Left colon (tissue), 2 donors: ENCODE results near the gene CRIP1. TPM values are rescaled to one million over a fixed set of nuclear protein-coding genes. Genes with fewer than 3 reads are reported as not detected.

Source experiments
- ATAC-seq: fragments of 200-7000 bp; cut with Tn5 transposase; one replicate; pipeline ENCODE4 v1.9.1; 2020; ENCODE audit warnings: mild to moderate bottlenecking, moderate library complexity
- DNase-seq, 2 donors: peaks; one replicate each; pipeline ENCODE4 v3.0.0-alpha.2; 2020
- intact Hi-C, 2 donors: fragments of 100-400 bp; cut with DNase I in 1 of 2; cut with micrococcal nuclease in 1 of 2; formaldehyde crosslinking; loops; one replicate each; pipeline versions ENCODE4 v1.11.2 to v1.14.0; 2022; cut with DNase I, micrococcal nuclease
- total RNA-seq, 2 donors: library from RNA; stranded (reverse); fragmentation: NEBNext Ultra II Directional; extraction: Animal tissue kit (Norgen Biotek cat#: 25700); gene quantifications; one replicate each; pipeline ENCODE4 v1.2.1, GENCODE V29; 2021
- donor health status: DM: no; HTN: no; CAD: no.
- donor health status: DM: yes; HTN: yes; CAD: no.

Gene CRIP1
- total RNA-seq, 2 donors from 2014 or later, result 86.8 to 222 TPM

- intact Hi-C loops, result no loop called here
- ATAC-seq (no peak), DNase-seq (no peak)
These were observed 37.2 kb upstream of the CRIP1 start for GRCh38 chr14:105449276-105450122.

DNA sequence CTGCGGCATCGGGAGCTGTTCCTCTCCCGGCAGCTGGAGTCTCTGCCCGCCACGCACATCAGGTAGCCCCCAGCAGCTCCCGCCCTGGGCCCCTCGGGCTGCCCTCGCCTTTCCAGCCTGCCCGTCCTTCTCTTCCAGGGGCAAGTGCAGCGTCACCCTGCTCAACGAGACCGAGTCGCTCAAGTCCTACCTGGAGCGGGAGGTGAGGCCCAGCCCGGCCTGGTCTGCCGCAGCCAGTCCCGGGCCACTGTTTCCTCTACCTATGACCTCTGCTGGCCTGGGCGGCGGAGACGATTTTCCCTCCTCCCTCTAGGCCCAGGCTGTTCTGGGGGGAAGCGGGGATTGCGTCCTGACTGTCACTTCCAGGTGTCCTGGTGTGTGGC lies 36.6 kb upstream of the CRIP1 start:
- DNase-seq (no peak), ATAC-seq (no peak)
- intact Hi-C loops, result no loop called here

DNA sequence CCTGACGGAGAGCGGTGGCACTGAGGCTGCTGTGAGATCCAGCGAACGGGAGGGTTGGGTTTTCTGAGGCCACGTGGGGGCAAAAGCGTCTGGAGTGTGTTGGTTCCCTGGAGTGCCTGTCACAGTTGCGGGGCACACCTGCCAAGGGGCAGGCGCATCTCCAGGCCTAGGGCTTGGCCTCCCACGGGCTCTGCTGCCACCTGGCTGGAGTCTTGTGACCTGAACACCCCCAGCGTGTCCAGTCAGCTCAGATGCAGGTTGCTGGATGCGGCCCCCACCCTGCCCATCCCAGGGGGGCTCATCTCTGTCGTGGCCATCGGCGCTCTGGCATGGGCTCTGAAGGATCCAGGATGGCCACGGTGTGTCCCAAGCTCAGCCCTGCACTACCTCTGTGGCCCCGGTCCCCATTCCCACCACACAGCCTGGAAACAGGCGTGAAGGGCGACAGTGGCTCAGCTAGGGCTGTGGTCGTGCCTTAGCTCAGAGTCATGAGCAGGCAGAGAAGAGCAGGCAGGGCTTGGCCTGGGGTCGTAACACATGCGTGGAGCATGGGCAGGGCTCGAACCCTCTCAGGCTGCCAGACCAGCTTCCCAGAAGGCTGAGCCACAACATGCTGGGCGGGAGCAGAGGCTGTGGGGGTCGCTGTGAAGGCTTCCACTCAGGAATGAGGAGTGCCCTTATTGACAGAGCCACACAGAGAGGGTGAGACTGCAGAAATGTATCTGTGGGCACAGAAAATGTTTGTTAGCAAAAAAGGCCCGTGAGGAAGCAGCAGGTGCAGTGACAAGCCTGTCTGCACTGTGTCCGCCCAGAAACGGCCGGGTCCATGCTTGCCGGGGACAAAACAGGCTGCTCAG lies 35.6 kb upstream of the CRIP1 start:
- ATAC-seq (no peak), DNase-seq (no peak)
- intact Hi-C loops, result no loop called here

- ATAC-seq (no peak), DNase-seq (no peak)
- intact Hi-C loops, result no loop called here
These were observed 33.7 kb upstream of the CRIP1 start for GRCh38 chr14:105452963-105453362.

GRCh38 chr14:105453847-105454246 lies 32.8 kb upstream of the CRIP1 start:
- intact Hi-C loops, result no loop called here
- DNase-seq (no peak), ATAC-seq (no peak)

DNA sequence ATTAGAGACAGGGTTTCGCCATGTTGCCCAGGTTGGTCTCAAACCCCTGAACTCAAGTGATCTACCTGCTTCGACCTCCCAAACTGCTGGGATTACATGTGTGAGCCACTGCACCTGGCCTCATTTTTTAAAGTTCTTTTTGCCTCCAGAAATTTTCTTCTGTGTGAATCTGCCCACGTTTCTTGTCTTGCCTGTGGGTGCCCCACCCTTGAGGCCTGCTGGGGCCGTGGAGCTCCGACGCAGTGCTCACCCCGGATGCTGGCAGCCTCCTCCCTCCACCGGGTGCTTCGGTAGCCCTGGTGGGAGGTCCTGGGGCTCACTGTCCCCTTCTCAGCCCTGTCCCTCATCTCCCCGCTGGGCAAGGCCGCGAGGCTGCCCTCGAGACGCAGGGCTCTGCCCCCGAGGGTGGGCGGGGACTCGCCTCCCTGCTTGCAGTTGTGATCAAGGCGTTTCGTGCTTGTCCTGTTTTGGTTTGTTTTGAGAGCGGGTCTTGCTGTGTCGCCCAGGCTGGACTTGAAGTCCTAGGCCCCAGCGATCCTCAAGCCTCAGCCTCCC lies 31.5 kb upstream of the CRIP1 start:
- ATAC-seq (no peak), DNase-seq (no peak)
- intact Hi-C loops, result no loop called here

- intact Hi-C loops, result no loop called here
- ATAC-seq (peak; percentile 48), DNase-seq (no peak)
These were observed 30.7 kb upstream of the CRIP1 start for GRCh38 chr14:105455766-105456660.

- intact Hi-C loops, result no loop called here
- ATAC-seq (no peak), DNase-seq (no peak)
These were observed 29.7 kb upstream of the CRIP1 start for GRCh38 chr14:105456736-105457617.

GRCh38 chr14:105458010-105458409 lies 28.7 kb upstream of the CRIP1 start:
- intact Hi-C loops, result no loop called here
- DNase-seq (no peak), ATAC-seq (no peak)

DNA sequence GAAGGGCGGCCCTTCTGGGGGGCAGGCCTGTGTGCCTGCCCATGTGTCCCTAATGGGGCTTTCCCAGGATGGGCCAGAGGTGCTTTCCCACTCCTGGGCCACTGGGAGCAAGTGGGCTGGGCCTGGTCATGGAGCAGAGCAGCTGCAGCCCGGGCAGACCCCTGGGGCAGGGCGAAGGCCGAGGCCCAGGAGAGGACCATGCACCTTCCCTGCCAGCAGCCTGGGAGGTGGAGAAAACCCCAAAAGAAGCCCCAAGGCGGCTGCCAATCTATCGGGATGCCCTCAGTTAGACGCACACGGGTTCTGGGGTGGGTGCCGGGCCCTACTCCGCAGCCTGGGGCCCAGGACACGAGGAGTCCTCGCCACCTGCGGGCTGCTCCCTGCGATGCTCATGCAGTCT lies 28.1 kb upstream of the CRIP1 start:
- ATAC-seq (no peak), DNase-seq (no peak)
- intact Hi-C loops, result no loop called here

DNA sequence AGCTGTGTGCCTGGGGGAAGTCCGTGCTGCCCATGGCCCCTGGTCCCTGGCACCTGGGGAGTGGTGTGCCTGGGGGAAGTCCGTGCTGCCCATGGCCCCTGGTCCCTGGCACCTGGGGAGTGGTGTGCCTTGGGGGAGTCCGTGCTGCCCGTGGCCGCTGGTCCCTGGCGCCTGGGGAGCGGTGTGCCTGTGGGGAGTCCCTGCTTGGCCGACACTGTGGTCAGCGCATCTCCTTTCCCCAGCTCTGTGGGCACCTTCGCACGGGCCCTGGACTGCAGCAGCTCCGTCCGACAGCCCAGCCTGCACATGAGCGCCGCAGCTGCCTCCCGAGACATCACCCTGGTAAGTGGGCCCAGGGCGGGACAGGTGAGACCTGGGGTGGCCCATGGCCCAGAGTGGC lies 26.6 kb upstream of the CRIP1 start:
- intact Hi-C loops, result loop anchor here in 1 of 2 donors (10.0 kb wide), 1 partner anchor 45 kb away; the partner anchor contains the start of gene MTA1
- DNase-seq (no peak), ATAC-seq (no peak)

DNA sequence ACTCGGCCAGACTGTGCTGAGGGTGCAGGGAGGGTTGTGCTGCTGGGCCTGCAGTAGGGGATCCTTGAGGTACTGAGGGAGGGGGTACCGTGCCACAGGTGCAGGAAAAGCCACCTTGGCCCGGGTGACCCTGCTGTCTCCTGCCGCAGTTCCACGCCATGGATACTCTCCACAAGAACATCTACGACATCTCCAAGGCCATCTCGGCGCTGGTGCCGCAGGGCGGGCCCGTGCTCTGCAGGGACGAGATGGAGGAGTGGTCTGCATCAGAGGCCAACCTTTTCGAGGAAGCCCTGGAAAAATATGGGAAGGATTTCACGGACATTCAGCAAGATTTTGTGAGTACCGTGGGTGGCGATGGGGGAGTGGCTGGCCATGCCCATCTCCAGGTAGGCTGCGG lies 26.1 kb upstream of the CRIP1 start:
- DNase-seq (no peak), ATAC-seq (no peak)
- intact Hi-C loops, result loop anchor here in 1 of 2 donors (10.0 kb wide), 1 partner anchor 46 kb away; the partner anchor contains the start of gene MTA1

DNA sequence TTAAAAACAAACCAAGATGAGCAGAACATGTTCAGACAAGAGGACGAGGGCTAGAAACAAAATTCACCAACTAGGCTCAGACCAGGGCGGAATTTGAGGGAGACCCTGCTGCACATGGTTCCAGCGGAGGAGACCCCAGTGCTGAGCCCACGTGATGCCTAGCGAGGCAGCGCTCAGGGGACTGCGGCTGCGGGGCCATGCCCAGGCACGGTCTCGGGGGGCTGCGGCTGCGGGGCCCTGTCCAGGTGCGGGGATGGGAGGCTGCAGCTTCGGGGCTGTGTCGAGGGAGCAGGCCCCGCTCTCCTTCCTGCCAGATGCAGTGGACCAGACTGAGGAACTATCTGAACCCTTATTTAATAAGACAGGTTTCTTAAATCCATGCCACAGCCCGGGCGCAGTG lies 24.8 kb upstream of the CRIP1 start:
- DNase-seq (no peak), ATAC-seq (no peak)
- intact Hi-C loops, result loop anchor here in 1 of 2 donors (10.0 kb wide), 1 partner anchor 47 kb away; the partner anchor contains the start of gene MTA1

- no peak for ATAC-seq
- no peak for DNase-seq
- intact Hi-C loops, result loop anchor here in 1 of 2 donors (10.0 kb wide), 1 partner anchor 50 kb away; the partner anchor contains the start of gene MTA1
These were observed 22.2 kb upstream of the CRIP1 start for GRCh38 chr14:105464501-105464900.

DNA sequence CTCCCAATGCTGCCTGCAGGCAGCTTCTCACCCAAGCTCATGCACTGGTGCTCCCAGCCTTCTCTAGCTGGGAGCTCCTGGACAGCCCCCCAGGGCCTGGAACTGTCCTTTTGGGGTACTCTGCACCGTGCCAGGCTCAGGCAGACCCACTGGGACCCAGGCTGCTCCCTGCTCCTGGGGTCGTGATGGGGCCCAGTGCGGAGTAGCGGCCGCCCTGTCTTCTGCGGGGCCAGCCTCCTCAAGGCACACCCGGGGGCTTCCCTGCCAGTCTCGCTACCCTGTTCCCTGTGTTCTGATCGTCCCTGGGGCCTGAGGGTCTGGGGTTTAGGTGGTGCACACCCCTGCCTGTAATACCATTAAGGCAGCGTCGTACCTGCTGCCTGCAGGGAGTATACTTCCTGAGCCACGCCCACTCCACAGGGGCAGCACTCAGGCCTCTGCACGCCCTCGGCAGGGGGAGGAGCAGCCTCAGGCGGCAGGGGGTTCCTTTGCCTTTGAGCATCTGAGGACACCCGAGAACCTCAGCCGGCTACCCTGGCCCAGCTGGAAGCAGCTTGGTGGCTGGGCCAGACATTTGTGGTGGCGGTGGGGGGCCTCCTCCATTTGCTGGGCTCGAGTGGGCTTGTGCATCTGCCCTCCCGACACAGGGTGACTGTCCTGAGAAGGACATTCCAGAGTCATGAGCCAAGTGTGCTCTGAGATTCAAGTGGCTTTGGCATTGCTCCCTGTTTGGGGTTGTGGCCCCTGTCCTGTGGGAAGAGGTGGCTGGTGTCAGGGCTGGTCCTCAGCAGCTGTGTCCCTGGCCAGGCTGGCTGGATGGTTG lies 21.3 kb upstream of the CRIP1 start:
- no peak for ATAC-seq
- intact Hi-C loops, result loop anchor here in 1 of 2 donors (10.0 kb wide), 1 partner anchor 51 kb away; the partner anchor contains the start of gene MTA1
- DNase-seq, result no peak

DNA sequence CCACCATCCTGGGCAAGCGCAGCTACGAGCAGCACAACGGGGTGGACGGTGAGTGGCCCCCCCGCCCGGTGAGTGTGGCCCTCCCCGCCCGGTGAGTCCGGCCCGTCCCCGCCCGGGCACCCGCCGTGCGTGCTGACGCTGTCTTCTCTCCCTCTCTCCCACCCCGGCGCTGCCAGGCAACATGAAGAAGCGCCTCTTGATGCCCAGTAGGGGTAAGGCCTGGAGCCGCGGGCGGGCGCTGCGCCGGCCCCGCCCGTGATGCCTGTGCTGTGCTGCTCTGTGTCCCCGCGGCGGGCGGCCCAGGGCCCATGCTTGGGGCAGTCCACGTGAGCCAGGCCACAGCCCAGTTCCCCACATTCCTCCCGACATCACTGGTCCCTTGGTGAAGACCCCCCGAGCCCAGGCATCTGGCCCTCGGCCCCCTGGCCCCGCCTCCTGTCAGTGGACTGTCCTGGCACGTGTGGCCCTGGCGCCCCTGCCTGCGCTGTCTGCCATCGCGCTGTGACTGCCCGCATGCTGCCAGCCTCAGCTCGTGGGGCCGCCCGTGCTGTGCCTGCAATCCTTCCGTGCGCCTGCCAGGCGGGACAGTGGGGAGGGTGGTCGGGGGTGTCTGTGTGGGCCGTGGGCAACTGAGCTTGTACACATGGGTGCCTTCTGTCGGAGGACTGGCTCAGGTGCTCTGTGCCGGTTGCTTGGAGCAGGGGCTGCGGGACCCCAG lies 20.0 kb upstream of the CRIP1 start:
- DNase-seq (no peak), ATAC-seq (no peak)
- intact Hi-C loops, result loop anchor here in 1 of 2 donors (10.0 kb wide), 1 partner anchor 52 kb away; the partner anchor contains the start of gene MTA1
